DND-41 (cell line): ENCODE measurements around the gene STEAP3.

Experiments used
- EZH2 ChIP-seq: IDR thresholded peaks from 3 replicates; pipeline ENCODE4 v1.6.1; 2012; ENCODE audit warnings: borderline replicate concordance, low read depth, mild to moderate bottlenecking, moderate library complexity, low read length, inconsistent platforms; ENCODE audit not compliant: severe bottlenecking
- TF ChIP-seq, protein P1 (sequence below): IDR thresholded peaks from 2 replicates; pipeline ENCODE4 v1.5.1; 2012; ENCODE audit warnings: borderline replicate concordance, low read length, moderate library complexity, mild to moderate bottlenecking; ENCODE audit not compliant: poor library complexity, severe bottlenecking; ENCODE audit errors: extremely low read depth

DNA sequence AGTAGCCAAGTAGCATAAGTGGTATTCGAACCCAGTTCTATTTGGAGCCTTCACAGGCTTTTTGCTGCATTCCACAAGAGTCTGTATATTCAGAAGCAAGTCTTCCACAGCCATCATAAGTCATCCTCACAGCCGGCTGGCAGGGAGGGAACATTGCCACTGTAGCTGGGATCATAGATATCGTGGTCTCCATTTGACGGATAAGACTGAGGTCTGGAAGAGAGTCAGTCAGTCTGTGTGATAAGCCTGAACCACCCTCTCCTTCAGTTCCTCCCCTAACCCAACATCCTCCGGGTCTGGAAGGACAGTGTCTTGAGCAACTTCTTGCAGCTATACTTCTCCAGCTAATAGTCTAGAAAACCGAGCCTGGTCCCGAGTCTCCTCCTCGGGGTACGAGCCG lies 48.1 kb upstream of the STEAP3 start:
- TF ChIP-seq, protein P1, sequence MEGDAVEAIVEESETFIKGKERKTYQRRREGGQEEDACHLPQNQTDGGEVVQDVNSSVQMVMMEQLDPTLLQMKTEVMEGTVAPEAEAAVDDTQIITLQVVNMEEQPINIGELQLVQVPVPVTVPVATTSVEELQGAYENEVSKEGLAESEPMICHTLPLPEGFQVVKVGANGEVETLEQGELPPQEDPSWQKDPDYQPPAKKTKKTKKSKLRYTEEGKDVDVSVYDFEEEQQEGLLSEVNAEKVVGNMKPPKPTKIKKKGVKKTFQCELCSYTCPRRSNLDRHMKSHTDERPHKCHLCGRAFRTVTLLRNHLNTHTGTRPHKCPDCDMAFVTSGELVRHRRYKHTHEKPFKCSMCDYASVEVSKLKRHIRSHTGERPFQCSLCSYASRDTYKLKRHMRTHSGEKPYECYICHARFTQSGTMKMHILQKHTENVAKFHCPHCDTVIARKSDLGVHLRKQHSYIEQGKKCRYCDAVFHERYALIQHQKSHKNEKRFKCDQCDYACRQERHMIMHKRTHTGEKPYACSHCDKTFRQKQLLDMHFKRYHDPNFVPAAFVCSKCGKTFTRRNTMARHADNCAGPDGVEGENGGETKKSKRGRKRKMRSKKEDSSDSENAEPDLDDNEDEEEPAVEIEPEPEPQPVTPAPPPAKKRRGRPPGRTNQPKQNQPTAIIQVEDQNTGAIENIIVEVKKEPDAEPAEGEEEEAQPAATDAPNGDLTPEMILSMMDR: no peak
- TF ChIP-seq EZH2: no peak
